Measurements from ENCODE around the gene GFRA1.

GRCh38 chr10:116253716-116254115 lies 19.3 kb downstream of the GFRA1 start:
- TF ChIP-seq CTCF (conservative IDR thresholded peaks at IDR 0.05 in 1 of 2, IDR thresholded peaks at IDR 0.05 in 1 of 2; ENCODE audit: low read depth in 1 of 2, low read length in 2 of 2) (no peak), EZH2 (IDR thresholded peaks at IDR 0.05; ENCODE audit: low read length, missing control alignments) (no peak)
